Upper lobe of left lung (tissue), 4 donors: ENCODE data around the gene DTNB.

Experiments
- CTCF ChIP-seq, 6 experiments: fragments of 450-650 bp in 4 of 6; fragments of 200-600 bp in 2 of 6; sonication (generic) in 2 of 6; IDR thresholded peaks; one replicate each; pipeline ENCODE4 v1.5.1; 2016 to 2019; ENCODE audit warnings: antibody characterized with exemption in 6 of 6
- POLR2A ChIP-seq, 4 donors: fragments of 450-650 bp; IDR thresholded peaks; one replicate each; pipeline ENCODE4 v1.5.1; 2016 to 2017; ENCODE audit warnings: antibody characterized with exemption in 4 of 4, mild to moderate bottlenecking in 2 of 4
- POLR2AphosphoS5 ChIP-seq, 2 donors: sonication (generic); formaldehyde crosslinking; IDR thresholded peaks; one replicate each; pipeline ENCODE4 v1.5.1; 2017; ENCODE audit warnings: antibody characterized with exemption in 2 of 2

DNA sequence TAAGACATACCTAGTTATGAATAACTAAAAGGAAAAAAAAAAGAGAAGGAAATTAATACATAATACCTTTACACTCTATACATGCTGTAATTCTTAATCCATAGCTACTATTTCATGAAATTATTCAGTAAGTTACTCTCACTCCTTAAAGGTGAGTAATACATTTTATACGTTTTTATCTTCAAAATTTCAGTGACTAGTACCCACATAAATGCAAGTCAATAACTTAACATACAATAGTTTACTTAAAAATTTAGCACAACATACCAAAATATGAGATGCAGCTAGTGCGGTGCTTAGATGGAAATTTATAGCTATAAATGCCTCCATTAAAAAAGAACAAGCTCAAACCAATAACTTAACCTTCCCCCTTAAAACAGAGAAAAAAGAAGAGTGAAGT lies 36.0 kb upstream of the DTNB start:
- TF ChIP-seq CTCF (IDR thresholded peaks at IDR 0.05) (no peak), POLR2AphosphoS5 (IDR thresholded peaks at IDR 0.05) (no peak), POLR2A (IDR thresholded peaks at IDR 0.05) (no peak)
